ENCODE data around the gene SPATA1. TPM values are rescaled to one million over a fixed set of nuclear protein-coding genes. Genes with fewer than 3 reads are reported as not detected.

Gene SPATA1
- total RNA-seq, 2 donors from 2014 or later: 1.3 to 2.7 TPM

DNA sequence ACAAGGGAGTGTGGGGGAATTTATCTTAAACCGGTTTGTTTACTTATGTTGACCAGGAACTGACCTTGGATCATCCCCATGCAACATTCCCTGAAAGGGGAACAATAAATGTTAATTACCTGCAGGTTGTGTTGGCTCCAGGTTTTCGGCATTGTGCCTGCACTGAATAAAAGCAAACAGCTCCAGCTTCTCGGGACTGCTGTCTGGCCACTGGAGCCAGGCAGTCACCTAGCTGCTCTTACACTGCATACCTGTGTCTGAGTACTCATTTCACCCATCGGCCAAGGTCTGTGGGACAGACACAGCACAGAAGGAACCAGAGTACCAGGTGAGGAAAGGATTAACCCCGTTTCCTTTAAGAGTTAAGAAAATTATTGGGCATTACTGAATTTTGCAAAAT lies 100.8 kb downstream of the SPATA1 start:
- DNase-seq: no peak
- H3K36me3 ChIP-seq: no peaks in the 10 kb centered on the region
- TF ChIP-seq, protein P1, sequence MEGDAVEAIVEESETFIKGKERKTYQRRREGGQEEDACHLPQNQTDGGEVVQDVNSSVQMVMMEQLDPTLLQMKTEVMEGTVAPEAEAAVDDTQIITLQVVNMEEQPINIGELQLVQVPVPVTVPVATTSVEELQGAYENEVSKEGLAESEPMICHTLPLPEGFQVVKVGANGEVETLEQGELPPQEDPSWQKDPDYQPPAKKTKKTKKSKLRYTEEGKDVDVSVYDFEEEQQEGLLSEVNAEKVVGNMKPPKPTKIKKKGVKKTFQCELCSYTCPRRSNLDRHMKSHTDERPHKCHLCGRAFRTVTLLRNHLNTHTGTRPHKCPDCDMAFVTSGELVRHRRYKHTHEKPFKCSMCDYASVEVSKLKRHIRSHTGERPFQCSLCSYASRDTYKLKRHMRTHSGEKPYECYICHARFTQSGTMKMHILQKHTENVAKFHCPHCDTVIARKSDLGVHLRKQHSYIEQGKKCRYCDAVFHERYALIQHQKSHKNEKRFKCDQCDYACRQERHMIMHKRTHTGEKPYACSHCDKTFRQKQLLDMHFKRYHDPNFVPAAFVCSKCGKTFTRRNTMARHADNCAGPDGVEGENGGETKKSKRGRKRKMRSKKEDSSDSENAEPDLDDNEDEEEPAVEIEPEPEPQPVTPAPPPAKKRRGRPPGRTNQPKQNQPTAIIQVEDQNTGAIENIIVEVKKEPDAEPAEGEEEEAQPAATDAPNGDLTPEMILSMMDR (IDR thresholded peaks at IDR 0.05): no peak
- no peaks in the 10 kb centered on the region for H3K27me3 ChIP-seq
- H3K4me1 ChIP-seq: no peaks in the 10 kb centered on the region
- no peak overlapping the region for H3K27ac ChIP-seq
- intact Hi-C loops (cut with DNase I): no loop called here
- H3K4me3 ChIP-seq: no peak overlapping the region
- H3K9me3 ChIP-seq: peaks cover 10% of the 10 kb centered on the region
- H3K9ac ChIP-seq (ENCODE audit: low read depth in 2 of 2, low read length in 2 of 2): no peak overlapping the region

GRCh38 chr1:84611091-84611490 lies 104.9 kb downstream of the SPATA1 start:
- H3K36me3 ChIP-seq: no peaks in the 10 kb centered on the region
- no peak for DNase-seq
- H3K9me3 ChIP-seq: no peaks in the 10 kb centered on the region
- H3K27me3 ChIP-seq: no peaks in the 10 kb centered on the region
- H3K9ac ChIP-seq (ENCODE audit: low read depth in 2 of 2, low read length in 2 of 2): no peak overlapping the region
- no peak overlapping the region for H3K4me3 ChIP-seq
- intact Hi-C loops (cut with DNase I): no loop called here
- H3K27ac ChIP-seq: no peak overlapping the region
- no peaks in the 10 kb centered on the region for H3K4me1 ChIP-seq
- TF ChIP-seq, protein P1 (IDR thresholded peaks at IDR 0.05): no peak

DNA sequence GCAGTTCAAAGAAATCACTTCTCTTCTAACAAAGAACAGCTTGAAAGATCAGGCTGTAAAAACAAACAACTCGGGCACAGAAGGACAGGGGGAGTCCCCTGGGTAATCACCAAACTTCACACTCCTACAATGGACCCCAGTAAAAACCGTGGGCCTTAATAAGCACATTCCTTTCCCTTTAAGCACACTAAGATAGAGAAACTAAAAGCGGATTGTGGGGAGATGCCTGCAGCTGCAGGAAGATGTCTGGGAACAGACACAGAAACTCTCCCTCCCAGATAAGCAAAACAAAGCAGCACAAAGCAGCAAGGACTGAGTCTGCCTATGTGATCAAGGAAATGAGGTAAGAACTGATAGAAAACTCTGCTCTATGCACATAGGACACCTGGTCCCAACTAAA lies 105.6 kb downstream of the SPATA1 start:
- H3K9me3 ChIP-seq: no peaks in the 10 kb centered on the region
- no peak overlapping the region for H3K27ac ChIP-seq
- H3K4me3 ChIP-seq: no peak overlapping the region
- no peaks in the 10 kb centered on the region for H3K4me1 ChIP-seq
- no peak for DNase-seq
- H3K27me3 ChIP-seq: no peaks in the 10 kb centered on the region
- no peak overlapping the region for H3K9ac ChIP-seq (ENCODE audit: low read depth in 2 of 2, low read length in 2 of 2)
- TF ChIP-seq, protein P1 (IDR thresholded peaks at IDR 0.05): no peak
- H3K36me3 ChIP-seq: no peaks in the 10 kb centered on the region
- intact Hi-C loops (cut with DNase I): no loop called here

DNA sequence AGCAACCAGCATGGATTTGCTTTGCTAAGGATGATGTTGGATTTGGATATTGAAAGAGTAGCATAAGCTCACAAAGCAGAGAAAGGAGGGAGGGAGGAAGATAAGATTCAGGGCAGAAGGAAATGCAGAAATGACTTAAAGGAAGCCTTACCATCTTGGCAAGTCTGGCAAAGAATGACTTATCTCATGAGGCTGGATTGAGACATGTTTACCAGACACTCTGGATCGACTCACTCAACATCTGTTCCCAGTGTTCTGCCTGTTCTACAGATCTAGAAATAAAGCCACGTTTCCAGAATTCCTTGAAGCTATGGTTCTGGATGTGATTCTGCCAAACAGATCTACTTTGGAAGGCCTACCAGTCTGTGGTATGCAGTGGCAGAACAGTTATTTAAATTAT lies 106.8 kb downstream of the SPATA1 start:
- H3K27me3 ChIP-seq: no peaks in the 10 kb centered on the region
- no peaks in the 10 kb centered on the region for H3K4me1 ChIP-seq
- TF ChIP-seq, protein P1 (IDR thresholded peaks at IDR 0.05): no peak
- H3K9me3 ChIP-seq: no peaks in the 10 kb centered on the region
- no peaks in the 10 kb centered on the region for H3K36me3 ChIP-seq
- H3K27ac ChIP-seq: no peak overlapping the region
- DNase-seq: no peak
- H3K4me3 ChIP-seq: no peak overlapping the region
- H3K9ac ChIP-seq (ENCODE audit: low read depth in 2 of 2, low read length in 2 of 2): no peak overlapping the region
- intact Hi-C loops (cut with DNase I): no loop called here

DNA sequence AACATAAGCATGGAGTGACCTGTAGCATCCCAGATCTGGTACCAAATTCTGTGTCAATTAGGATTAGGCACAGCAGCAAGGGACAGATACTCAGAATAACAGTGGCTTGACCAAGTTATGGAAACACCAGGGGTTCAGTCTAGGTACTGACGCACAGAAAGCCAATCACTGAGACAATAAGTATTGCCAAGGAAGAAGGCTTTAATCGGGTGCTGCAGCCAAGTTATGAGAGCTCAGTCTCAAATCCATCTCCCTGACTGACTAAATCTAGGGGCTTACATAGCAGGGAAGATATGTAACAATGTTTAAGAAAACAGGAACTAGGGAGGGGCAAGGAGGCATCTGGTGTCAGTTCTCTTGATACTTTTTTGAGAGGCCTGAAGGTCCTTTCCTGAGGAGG lies 107.7 kb downstream of the SPATA1 start:
- no peak overlapping the region for H3K9ac ChIP-seq (ENCODE audit: low read depth in 2 of 2, low read length in 2 of 2)
- no peak for DNase-seq
- H3K27ac ChIP-seq: no peak overlapping the region
- no peaks in the 10 kb centered on the region for H3K4me1 ChIP-seq
- TF ChIP-seq, protein P1 (IDR thresholded peaks at IDR 0.05): no peak
- no peak overlapping the region for H3K4me3 ChIP-seq
- intact Hi-C loops (cut with DNase I): no loop called here
- no peaks in the 10 kb centered on the region for H3K27me3 ChIP-seq
- H3K9me3 ChIP-seq: no peaks in the 10 kb centered on the region
- no peaks in the 10 kb centered on the region for H3K36me3 ChIP-seq

DNA sequence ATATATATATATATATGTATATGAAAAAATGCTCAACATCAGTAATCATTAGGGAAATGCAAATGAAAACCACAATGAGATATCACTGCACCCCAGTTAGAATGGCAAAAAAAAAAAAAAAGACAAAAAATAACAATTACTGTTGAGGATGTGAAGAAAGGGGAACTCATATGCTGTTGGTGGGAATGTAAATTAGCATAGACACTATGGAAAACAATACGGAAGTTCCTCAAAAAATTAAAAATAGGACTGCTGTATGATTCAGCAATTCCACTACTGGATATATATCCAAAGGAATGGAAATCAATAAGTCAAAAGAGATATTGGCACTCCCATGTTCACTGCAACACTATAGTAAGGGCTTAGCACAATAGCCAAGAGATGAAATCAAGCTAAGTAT lies 109.6 kb downstream of the SPATA1 start:
- no peak for DNase-seq
- H3K9ac ChIP-seq (ENCODE audit: low read depth in 2 of 2, low read length in 2 of 2): no peak overlapping the region
- no peak overlapping the region for H3K4me3 ChIP-seq
- H3K27ac ChIP-seq: no peak overlapping the region
- TF ChIP-seq, protein P1 (IDR thresholded peaks at IDR 0.05): no peak
- no peaks in the 10 kb centered on the region for H3K36me3 ChIP-seq
- H3K4me1 ChIP-seq: no peaks in the 10 kb centered on the region
- H3K27me3 ChIP-seq: no peaks in the 10 kb centered on the region
- H3K9me3 ChIP-seq: no peaks in the 10 kb centered on the region
- intact Hi-C loops (cut with DNase I): no loop called here
